HepG2 (cell line): ENCODE results near the gene LBR.

Source experiments
- PCBP2 ChIP-seq: fragments of 200-400 bp; formaldehyde crosslinking; optimal IDR thresholded peaks from 2 replicates; pipeline ENCODE3; 2018; ENCODE audit warnings: low read length, low read depth; ENCODE audit not compliant: poor library complexity, severe bottlenecking
- POLR2G ChIP-seq: fragments of 200-400 bp; formaldehyde crosslinking; IDR thresholded peaks from 2 replicates; pipeline ENCODE4 v1.6.1; 2018; ENCODE audit warnings: mild to moderate bottlenecking, low read depth, low read length, moderate library complexity
- RAD21 ChIP-seq: fragments of 450-650 bp; formaldehyde crosslinking; IDR thresholded peaks from 2 replicates; pipeline ENCODE4 v1.5.0; 2020; ENCODE audit warnings: mild to moderate bottlenecking
- RBAK ChIP-seq: sonication (generic); formaldehyde crosslinking; IDR thresholded peaks from 2 replicates; pipeline ENCODE4 v1.5.1; 2020; ENCODE audit warnings: mild to moderate bottlenecking, missing genetic modification reagents
- ZXDC ChIP-seq: sonication (generic); formaldehyde crosslinking; IDR thresholded peaks from 2 replicates; pipeline ENCODE4 v1.5.0; 2020; ENCODE audit warnings: mild to moderate bottlenecking, missing genetic modification reagents

DNA sequence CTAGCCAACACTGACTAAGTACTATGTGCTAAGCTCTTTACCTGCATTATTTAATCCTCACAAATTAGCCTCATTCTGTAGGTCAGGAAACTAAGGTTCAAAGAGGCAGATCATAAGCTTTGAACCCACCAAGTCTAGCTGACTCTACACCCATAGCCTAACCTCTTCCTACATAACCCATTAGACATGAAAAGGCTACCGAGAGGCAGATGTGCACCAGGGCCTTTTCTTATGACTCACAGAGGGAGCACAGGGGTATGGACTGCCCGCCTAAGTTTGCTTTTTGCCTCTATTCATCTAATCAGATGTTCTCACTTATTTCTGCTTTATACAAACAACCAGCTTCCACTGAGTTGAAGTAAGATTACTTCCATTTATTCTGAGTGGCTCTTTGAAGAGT is 31.5 kb downstream of the LBR start:
- no peak for TF ChIP-seq ZXDC
- no peak for TF ChIP-seq PCBP2
- TF ChIP-seq RBAK (CRISPR knock-in tag) = no peak
- no peak for TF ChIP-seq RAD21 (CRISPR knock-in tag)
- no peak for TF ChIP-seq POLR2G
